H1 (cell line): ENCODE data around the gene SPRR1B. TPM values are rescaled to one million over a fixed set of nuclear protein-coding genes. Genes with fewer than 3 reads are reported as not detected.
A peak's percentile ranks its signal among the peaks of the same experiment; 100 is the strongest.

Experiments
- CTCF ChIA-PET: fragments of 300-600 bp; sonication (Branson Sonifier 250); formaldehyde crosslinking; loops from one replicate; lab custom pipeline; 2021; ENCODE audit not compliant: partially characterized antibody; lab: Charles Lee
- POLR2A ChIA-PET: fragments of 300-600 bp; sonication (Branson Sonifier 250); formaldehyde crosslinking; loops from one replicate; lab custom pipeline; 2021; ENCODE audit warnings: inconsistent platforms; ENCODE audit not compliant: partially characterized antibody; lab: Charles Lee
- DNase-seq, 2 experiments: peaks; one replicate each; pipeline versions ENCODE4 v3.0.0 to v3.0.0-alpha.2; 2010 to 2022; ENCODE audit warnings: low spot score in 2 of 2, low read depth in 1 of 2, mixed read lengths in 1 of 2
- FAIRE-seq: peaks from 2 replicates; lab custom pipeline; 2011; peaks lifted over from hg19 to GRCh38; lab: Jason Lieb, UNC
- H2AFZ ChIP-seq: 2 replicates; pipeline ENCODE4 v1.8.1; 2012; ENCODE audit warnings: low read length, inconsistent platforms
- H2AK5ac ChIP-seq: 2 replicates; pipeline ENCODE4 v1.6.1; 2013; ENCODE audit warnings: low read depth, low read length
- H2BK120ac ChIP-seq: replicated peaks from 2 replicates; pipeline ENCODE3; 2013; ENCODE audit warnings: low read depth, low read length, inconsistent platforms
- H2BK12ac ChIP-seq: 2 replicates; pipeline ENCODE4 v1.6.1; 2013; ENCODE audit warnings: low read depth, low read length
- H2BK15ac ChIP-seq: 2 replicates; pipeline ENCODE4 v1.6.1; 2013; ENCODE audit warnings: low read length
- H2BK20ac ChIP-seq: 2 replicates; pipeline ENCODE4 v1.6.1; 2013; ENCODE audit warnings: low read length
- H2BK5ac ChIP-seq: 2 replicates; pipeline ENCODE4 v1.6.1; 2013; ENCODE audit warnings: low read depth, low read length
- H3K14ac ChIP-seq: 2 replicates; pipeline ENCODE4 v1.6.1; 2013; ENCODE audit warnings: inconsistent platforms; ENCODE audit not compliant: insufficient read length
- H3K18ac ChIP-seq: 2 replicates; pipeline ENCODE4 v1.6.1; 2013; ENCODE audit warnings: low read length; ENCODE audit errors: extremely low read depth
- H3K23ac ChIP-seq: 2 replicates; pipeline ENCODE4 v1.6.1; 2013; ENCODE audit warnings: inconsistent platforms; ENCODE audit not compliant: insufficient read length
- H3K23me2 ChIP-seq: 2 replicates; pipeline ENCODE4 v1.6.1; 2013; ENCODE audit warnings: low read depth, low read length
- H3K27ac ChIP-seq: 2 replicates; pipeline ENCODE4 v1.6.1; 2011; ENCODE audit warnings: low read depth, low read length, inconsistent platforms
- H3K27me3 ChIP-seq, 4 experiments: replicated peaks in 1 of 4; 1 replicate in 1 of 4; 2 replicates in 3 of 4; pipeline versions ENCODE4 v1.6.1 to v1.8.1; 2011 to 2013; ENCODE audit warnings: low read length in 3 of 4, mild to moderate bottlenecking in 3 of 4, inconsistent platforms in 2 of 4, mixed read lengths in 2 of 4, moderate library complexity in 1 of 4; ENCODE audit not compliant: control insufficient read depth in 3 of 4, insufficient read depth in 3 of 4; ENCODE audit errors: extremely low read depth in 1 of 4
- H3K36me3 ChIP-seq, 4 experiments: 2 replicates each; pipeline versions ENCODE4 v1.6.1 to v1.8.1; 2011 to 2013; ENCODE audit warnings: mild to moderate bottlenecking in 4 of 4, low read length in 3 of 4, moderate library complexity in 2 of 4, control low read depth in 1 of 4, inconsistent platforms in 1 of 4; ENCODE audit not compliant: insufficient read depth in 4 of 4, control insufficient read depth in 2 of 4
- H3K4ac ChIP-seq: replicated peaks from 2 replicates; pipeline ENCODE3; 2013; ENCODE audit warnings: low read length, low read depth, mixed read lengths, inconsistent platforms; ENCODE audit not compliant: insufficient read length
- H3K4me1 ChIP-seq, 4 experiments: replicated peaks in 1 of 4; 1 replicate in 1 of 4; 2 replicates in 3 of 4; pipeline versions ENCODE4 v1.6.1 to v1.8.1; 2011 to 2013; ENCODE audit warnings: low read length in 3 of 4, inconsistent platforms in 2 of 4, mixed read lengths in 1 of 4; ENCODE audit not compliant: insufficient read depth in 4 of 4, control insufficient read depth in 3 of 4
- H3K4me2 ChIP-seq, 2 experiments: 2 replicates each; pipeline versions ENCODE4 v1.6.1 to v1.8.1; 2011 to 2013; ENCODE audit warnings: low read depth in 2 of 2, low read length in 2 of 2, control low read depth in 1 of 2, inconsistent platforms in 1 of 2, mild to moderate bottlenecking in 1 of 2; ENCODE audit not compliant: insufficient read depth in 1 of 2
- H3K4me3 ChIP-seq, 4 experiments: fragments of 200-600, 300-600 bp in 1 of 4; sonication (generic), shearing (Covaris generic), sonication (Bioruptor Twin) in 1 of 4; 2 replicates each; pipeline versions ENCODE4 v1.5.1 to v1.8.1; 2011 to 2016; ENCODE audit warnings: low read length in 4 of 4, low read depth in 3 of 4, control low read depth in 2 of 4, inconsistent platforms in 2 of 4, mild to moderate bottlenecking in 2 of 4, mixed read lengths in 1 of 4, moderate library complexity in 1 of 4; ENCODE audit not compliant: insufficient read depth in 2 of 4; ENCODE audit errors: extremely low read depth in 1 of 4
- H3K56ac ChIP-seq: replicated peaks from 2 replicates; pipeline ENCODE3; 2013; ENCODE audit warnings: low read depth, mild to moderate bottlenecking, mixed read lengths, low read length, inconsistent platforms; ENCODE audit not compliant: insufficient read length
- H3K79me1 ChIP-seq: 2 replicates; pipeline ENCODE4 v1.6.1; 2013; ENCODE audit warnings: low read depth, low read length, control low read depth
- H3K79me2 ChIP-seq, 2 experiments: 2 replicates each; pipeline versions ENCODE4 v1.6.1 to v1.8.1; 2012 to 2013; ENCODE audit warnings: low read length in 2 of 2, mild to moderate bottlenecking in 2 of 2, inconsistent platforms in 1 of 2; ENCODE audit not compliant: insufficient read depth in 2 of 2, control insufficient read depth in 1 of 2
- H3K9ac ChIP-seq, 4 experiments: replicated peaks in 1 of 4; 1 replicate in 1 of 4; 2 replicates in 3 of 4; pipeline versions ENCODE4 v1.6.1 to v1.8.1; 2011 to 2013; ENCODE audit warnings: low read depth in 3 of 4, low read length in 3 of 4, control low read depth in 2 of 4, mild to moderate bottlenecking in 2 of 4, moderate library complexity in 2 of 4, inconsistent platforms in 1 of 4; ENCODE audit errors: extremely low read depth in 1 of 4
- H3K9me3 ChIP-seq, 2 experiments: 2 replicates each; pipeline versions ENCODE4 v1.6.1 to v1.8.1; 2012 to 2013; ENCODE audit warnings: mild to moderate bottlenecking in 2 of 2, moderate library complexity in 2 of 2, control low read depth in 1 of 2, inconsistent platforms in 1 of 2, low read depth in 1 of 2, low read length in 1 of 2, mixed read lengths in 1 of 2; ENCODE audit not compliant: insufficient read depth in 2 of 2
- H4K20me1 ChIP-seq, 2 experiments: replicated peaks in 1 of 2; 2 replicates each; pipeline versions ENCODE3 to v1.8.1; 2011 to 2013; ENCODE audit warnings: inconsistent platforms in 2 of 2, low read length in 2 of 2, mild to moderate bottlenecking in 1 of 2; ENCODE audit not compliant: insufficient read depth in 2 of 2, control insufficient read depth in 1 of 2
- H4K5ac ChIP-seq: 2 replicates; pipeline ENCODE4 v1.6.1; 2013; ENCODE audit warnings: low read length, low read depth, mixed read lengths, inconsistent platforms; ENCODE audit not compliant: insufficient read length
- H4K8ac ChIP-seq: 2 replicates; pipeline ENCODE4 v1.8.0; 2013; ENCODE audit warnings: mild to moderate bottlenecking, moderate library complexity, low read length, inconsistent platforms; ENCODE audit not compliant: insufficient read depth; ENCODE audit errors: extremely low read depth
- H4K91ac ChIP-seq: replicated peaks from 2 replicates; pipeline ENCODE3; 2013; ENCODE audit warnings: low read length, mixed read lengths, inconsistent platforms; ENCODE audit not compliant: insufficient read length
- E2F6 ChIP-seq: IDR thresholded peaks from 2 replicates; pipeline ENCODE4 v1.6.1; 2012; ENCODE audit warnings: inconsistent platforms
- KDM5A ChIP-seq: fragments of 200-600 bp; IDR thresholded peaks from 2 replicates; pipeline ENCODE4 v1.7.1; 2012; ENCODE audit warnings: mild to moderate bottlenecking, low read length, inconsistent platforms, mixed read lengths
- SAP30 ChIP-seq: fragments of 300-600 bp; sonication (generic); IDR thresholded peaks from 2 replicates; pipeline ENCODE4 v1.7.1; 2012; ENCODE audit warnings: low read length, moderate library complexity, mild to moderate bottlenecking, inconsistent platforms; ENCODE audit not compliant: insufficient read depth, insufficient replicate concordance
- USF2 ChIP-seq: IDR thresholded peaks from 2 replicates; pipeline ENCODE4 v1.6.1; 2011; ENCODE audit warnings: low read length, improper control_type of control experiment
- WGBS, 2 experiments: shearing (Covaris generic) in 1 of 2; methylation state at CpG; one replicate each; pipeline versions ENCODE4 v1.1.6 to v1.1.7; 2013 to 2015; ENCODE audit warnings: low lambda C conversion rate in 2 of 2, mixed read lengths in 2 of 2, inconsistent platforms in 1 of 2, low coverage in 1 of 2, missing lambda C conversion rate in 1 of 2; ENCODE audit not compliant: insufficient replicate concordance in 2 of 2, insufficient coverage in 1 of 2, insufficient read length in 1 of 2; ENCODE audit errors: extremely low coverage in 1 of 2, missing lambda C conversion rate in 1 of 2; 5-methylcytosine and 5-hydroxymethylcytosine counted together
- polyA plus RNA-seq, 7 experiments: library from polyadenylated mRNA; depleted of rRNA in 3 of 7; stranded (reverse) in 5 of 7; unstranded in 2 of 7; fragments of >200 nt in 5 of 7; fragments of 200-250 nt in 2 of 7; gene quantifications; 1 replicate in 5 of 7; 2 replicates in 1 of 7; 4 replicates in 1 of 7; pipeline versions ENCODE4 v1.2.1 to v1.2.3, GENCODE V29; 2011 to 2013; ENCODE audit warnings: missing spikeins in 2 of 7, mixed read lengths in 2 of 7
- total RNA-seq: library from RNA; stranded (reverse); fragmentation: NEBNext Ultra II Directional; extraction: Animal tissue kit (Norgen Biotek cat#: 25700); gene quantifications from 2 replicates; pipeline ENCODE4 v1.2.1, GENCODE V29; 2021

SPRR1B gene
- total and polyA plus RNA-seq, 2 of the 8 experiments (the other 6 are each of a cell fraction or from before 2014, with no cell fraction given), result 0.23 TPM; not detected in 1

- no peaks in the 10 kb centered on the region for H3K79me1 ChIP-seq
- no peak overlapping the region for H3K18ac ChIP-seq
- no peak overlapping the region for H2BK12ac ChIP-seq
- H3K36me3 ChIP-seq, result no peaks in the 10 kb centered on the region
- no peak overlapping the region for H3K27ac ChIP-seq
- no peak overlapping the region for H3K4me3 ChIP-seq
- H3K27me3 ChIP-seq, result no peaks in the 10 kb centered on the region
- H4K91ac ChIP-seq, result no peak overlapping the region
- H3K23me2 ChIP-seq, result no peaks in the 10 kb centered on the region
- H4K5ac ChIP-seq, result no peak overlapping the region
- no peak overlapping the region for H3K56ac ChIP-seq
- WGBS, 2 experiments, result 90% methylated on average over 6 of the region's 6 CpGs; no CpG with 5 or more reads in 1 of the 2 experiments
- no peak overlapping the region for H2BK120ac ChIP-seq
- no peaks in the 10 kb centered on the region for H4K20me1 ChIP-seq
- no peak overlapping the region for H3K4ac ChIP-seq
- H4K8ac ChIP-seq, result no peak overlapping the region
- ChIA-PET POLR2A (no interaction called here), CTCF (interaction anchor here (0.6 to 0.9 kb wide), 4 partner anchors 53 to 105 kb away, joined by 3 read pairs; no protein-coding TSS in a partner anchor)
- H2BK20ac ChIP-seq, result no peak overlapping the region
- H3K4me2 ChIP-seq, result no peak overlapping the region
- no peaks in the 10 kb centered on the region for H3K4me1 ChIP-seq
- H3K79me2 ChIP-seq, result no peaks in the 10 kb centered on the region
- no peak overlapping the region for H3K23ac ChIP-seq
- no peak overlapping the region; the same call in 1 of the 2 replicates for H2BK15ac ChIP-seq
- TF ChIP-seq KDM5A (no peak), USF2 (no peak), SAP30 (no peak), E2F6 (no peak)
- no peak overlapping the region for H2BK5ac ChIP-seq
- no peak for FAIRE-seq
- no peak overlapping the region for H3K9ac ChIP-seq
- no peaks in the 10 kb centered on the region for H3K9me3 ChIP-seq
- 0 out of 2 replicates have a peak overlapping the region, but pooled peaks have one; percentile 57 for H2AFZ ChIP-seq
- no peak overlapping the region for H3K14ac ChIP-seq
- no peak overlapping the region for H2AK5ac ChIP-seq
- no peak for DNase-seq
Measured at GRCh38 chr1:153058826-153059784, 28.1 kb downstream of the SPRR1B start.
